ENCODE measurements around the gene APOM. TPM values are rescaled to one million over a fixed set of nuclear protein-coding genes. Genes with fewer than 3 reads are reported as not detected.

APOM gene
- total RNA-seq = 1 to 10 TPM; 3.9 to 4.5 TPM

- Mint-ChIP-seq H3K4me3 (no peak within 1 kb of the TSS), H3K4me1 (peaks cover 68% of the 10 kb centered on the region), H3K36me3 (ENCODE audit: low read depth) (peaks cover 44% of the 10 kb centered on the region), H3K27me3 (no peaks in the 10 kb centered on the region), H3K27ac (peak within 1 kb of the TSS; percentile 63), H3K9me3 (no peaks in the 10 kb centered on the region)
- ChIA-PET POLR2A (no interaction called here), CTCF (interaction anchor here (1.0 to 5.4 kb wide), 4 partner anchors 7 to 104 kb away, joined by 3 to 32 read pairs (median 3); partner anchors contain the start of genes CSNK2B, GPANK1 and LTB)
- DNase-seq = no peak
These were observed at the start of gene APOM for GRCh38 chr6:31655349-31656237. Gene APOM, plus strand, starts transcription at chr6:31655894. Its CDS starts 73 bp downstream, at chr6:31655967.

GRCh38 chr6:31607317-31607716 lies 48.4 kb upstream of the APOM start:
- DNase-seq = no peak
- Mint-ChIP-seq H3K4me3 (no peak overlapping the region), H3K36me3 (ENCODE audit: low read depth) (no peaks in the 10 kb centered on the region), H3K27ac (peak overlapping the region; percentile 42), H3K4me1 (peaks cover 3% of the 10 kb centered on the region), H3K27me3 (peaks cover 2% of the 10 kb centered on the region), H3K9me3 (no peaks in the 10 kb centered on the region)
- POLR2A ChIA-PET = no interaction called here
- CTCF ChIA-PET = interaction anchor here (0.6 to 30.8 kb wide), 6 partner anchors 9 to 274 kb away, joined by 3 to 576 read pairs (median 6); partner anchors contain the start of genes DDX39B, LST1, LTB and NCR3

GRCh38 chr6:31609519-31610406 lies 45.9 kb upstream of the APOM start:
- no peaks in the 10 kb centered on the region for H3K27me3 Mint-ChIP-seq
- H3K4me1 Mint-ChIP-seq = peaks cover 10% of the 10 kb centered on the region
- CTCF ChIA-PET = interaction anchor here (0.7 to 30.8 kb wide), 8 partner anchors 9 to 64 kb away, joined by 3 to 576 read pairs (median 4); partner anchors contain the start of genes ATP6V1G2, LST1, LTB and NCR3
- POLR2A ChIA-PET = no interaction called here
- no peak overlapping the region for H3K4me3 Mint-ChIP-seq
- H3K36me3 Mint-ChIP-seq (ENCODE audit: low read depth) = no peaks in the 10 kb centered on the region
- no peaks in the 10 kb centered on the region for H3K9me3 Mint-ChIP-seq
- no peak overlapping the region for H3K27ac Mint-ChIP-seq
- DNase-seq = no peak

- no peak for DNase-seq
- Mint-ChIP-seq H3K4me1 (peaks cover 22% of the 10 kb centered on the region), H3K4me3 (no peak overlapping the region), H3K27ac (no peak overlapping the region), H3K9me3 (no peaks in the 10 kb centered on the region), H3K27me3 (no peaks in the 10 kb centered on the region), H3K36me3 (ENCODE audit: low read depth) (peaks cover 2% of the 10 kb centered on the region)
- ChIA-PET POLR2A (no interaction called here), CTCF (interaction anchor here (0.8 to 30.8 kb wide), 5 partner anchors 13 to 65 kb away, joined by 3 to 576 read pairs (median 16); partner anchors contain the start of genes LST1, LTB, NCR3 and TNF)
These were observed 44.7 kb upstream of the APOM start for GRCh38 chr6:31610968-31611367.

GRCh38 chr6:31614075-31614619 lies 41.5 kb upstream of the APOM start:
- POLR2A ChIA-PET = no interaction called here
- peak overlapping the region; percentile 64 for H3K27ac Mint-ChIP-seq

GRCh38 chr6:31614684-31615578 lies 40.8 kb upstream of the APOM start, which contains the start of gene AIF1:
Gene AIF1, plus strand, starts transcription at chr6:31615234. Its CDS starts 96 bp downstream, at chr6:31615330.
- Mint-ChIP-seq H3K4me3 (peak within 1 kb of the TSS; percentile 71), H3K4me1 (peaks cover 40% of the 10 kb centered on the region), H3K27me3 (no peaks in the 10 kb centered on the region), H3K9me3 (no peaks in the 10 kb centered on the region), H3K36me3 (ENCODE audit: low read depth) (peaks cover 10% of the 10 kb centered on the region), H3K27ac (peak within 1 kb of the TSS; percentile 86)
- CTCF ChIA-PET = interaction anchor here (0.6 to 6.0 kb wide), 4 partner anchors 17 to 197 kb away, joined by 3 to 51 read pairs (median 10); partner anchors contain the start of gene ATP6V1G2
- POLR2A ChIA-PET = no interaction called here
- DNase-seq = no peak

More at GRCh38 chr6:31614075-31614619, 41.5 kb upstream of the APOM start:
- CTCF ChIA-PET = interaction anchor here (4.2 to 6.0 kb wide), 2 partner anchors 16 to 63 kb away, joined by 16 to 51 read pairs; no protein-coding TSS in a partner anchor
- DNase-seq = no peak
- Mint-ChIP-seq H3K36me3 (ENCODE audit: low read depth) (peaks cover 9% of the 10 kb centered on the region), H3K4me3 (no peak overlapping the region), H3K9me3 (no peaks in the 10 kb centered on the region), H3K27me3 (no peaks in the 10 kb centered on the region), H3K4me1 (peaks cover 35% of the 10 kb centered on the region)

- H3K36me3 Mint-ChIP-seq (ENCODE audit: low read depth) = peaks cover 10% of the 10 kb centered on the region
- CTCF ChIA-PET = interaction anchor here (1.2 to 6.0 kb wide), 4 partner anchors 18 to 65 kb away, joined by 3 to 51 read pairs (median 3); no protein-coding TSS in a partner anchor
- H3K27ac Mint-ChIP-seq = peak overlapping the region; percentile 86
- H3K4me1 Mint-ChIP-seq = peaks cover 40% of the 10 kb centered on the region
- POLR2A ChIA-PET = no interaction called here
- peak overlapping the region; percentile 71 for H3K4me3 Mint-ChIP-seq
- H3K9me3 Mint-ChIP-seq = no peaks in the 10 kb centered on the region
- DNase-seq = peak; percentile 40
- no peaks in the 10 kb centered on the region for H3K27me3 Mint-ChIP-seq
These were observed 39.9 kb upstream of the APOM start for GRCh38 chr6:31615748-31616147.

GRCh38 chr6:31617010-31617409 lies 38.7 kb upstream of the APOM start:
- no peaks in the 10 kb centered on the region for H3K9me3 Mint-ChIP-seq
- ChIA-PET CTCF (interaction anchor here (0.6 to 6.0 kb wide), 10 partner anchors 19 to 281 kb away, joined by 3 to 51 read pairs (median 3); partner anchors contain the start of genes ATP6V1G2 and NCR3), POLR2A (no interaction called here)
- peaks cover 20% of the 10 kb centered on the region for H3K36me3 Mint-ChIP-seq (ENCODE audit: low read depth)
- peak overlapping the region; percentile 71 for H3K4me3 Mint-ChIP-seq
- H3K27ac Mint-ChIP-seq = peak overlapping the region; percentile 23
- no peak for DNase-seq
- H3K27me3 Mint-ChIP-seq = no peaks in the 10 kb centered on the region
- H3K4me1 Mint-ChIP-seq = peaks cover 46% of the 10 kb centered on the region

- Mint-ChIP-seq H3K36me3 (ENCODE audit: low read depth) (peaks cover 42% of the 10 kb centered on the region), H3K4me1 (peaks cover 51% of the 10 kb centered on the region), H3K27me3 (no peaks in the 10 kb centered on the region), H3K27ac (peak overlapping the region; percentile 95), H3K4me3 (peak overlapping the region; percentile 86), H3K9me3 (no peaks in the 10 kb centered on the region)
- ChIA-PET POLR2A (interaction anchor here (0.6 to 0.7 kb wide), 2 partner anchors 10 to 45 kb away, joined by 3 to 4 read pairs; partner anchors contain the start of gene GPANK1), CTCF (interaction anchor here (0.6 to 3.5 kb wide), 5 partner anchors 22 to 145 kb away, joined by 3 to 12 read pairs (median 3); partner anchors contain the start of genes ATP6V1G2, LTB and TNF)
- DNase-seq = peak; percentile 98
These were observed 35.7 kb upstream of the APOM start for GRCh38 chr6:31619805-31620585.

GRCh38 chr6:31620586-31621319 lies 34.9 kb upstream of the APOM start, which contains the start of gene PRRC2A:
Gene PRRC2A, plus strand, starts transcription at chr6:31620715. Its CDS starts 2,075 bp downstream, at chr6:31622790.
- H3K27ac Mint-ChIP-seq = peak within 1 kb of the TSS; percentile 95
- peak within 1 kb of the TSS; percentile 86 for H3K4me3 Mint-ChIP-seq
- H3K36me3 Mint-ChIP-seq (ENCODE audit: low read depth) = peaks cover 49% of the 10 kb centered on the region
- ChIA-PET POLR2A (interaction anchor here (0.6 kb wide), 1 partner anchor 9 kb away, joined by 3 read pairs; no protein-coding TSS in a partner anchor), CTCF (interaction anchor here (0.9 to 3.5 kb wide), 3 partner anchors 22 to 45 kb away, joined by 3 to 12 read pairs (median 3); partner anchors contain the start of genes LTB and TNF)
- DNase-seq = peak; percentile 80
- H3K27me3 Mint-ChIP-seq = no peaks in the 10 kb centered on the region
- peaks cover 43% of the 10 kb centered on the region for H3K4me1 Mint-ChIP-seq
- no peaks in the 10 kb centered on the region for H3K9me3 Mint-ChIP-seq
